Omental fat pad (tissue), 4 donors: ENCODE data around the gene LIMK2. TPM values are rescaled to one million over a fixed set of nuclear protein-coding genes. Genes with fewer than 3 reads are reported as not detected.
"Not testable (repeated sequence)": the region's sequence is repeated elsewhere in the genome, so short reads cannot be mapped to it uniquely, and the experiment has no call there.

Source experiments
- ATAC-seq: fragments of 150-250 bp; one replicate; pipeline ENCODE4 v1.9.1; 2016; ENCODE audit warnings: mild to moderate bottlenecking, moderate library complexity; ENCODE audit not compliant: low FRiP score
- DNase-seq: peaks from one replicate; pipeline ENCODE4 v3.0.0-alpha.2; 2019; ENCODE audit warnings: low spot score
- CTCF ChIP-seq, 3 donors: fragments of 450-650 bp; IDR thresholded peaks; one replicate each; pipeline ENCODE4 v1.5.1; 2016 to 2017; ENCODE audit warnings: antibody characterized with exemption in 3 of 3, mild to moderate bottlenecking in 3 of 3, moderate library complexity in 2 of 3
- total RNA-seq, 4 donors: library from RNA; depleted of rRNA; stranded (reverse); fragments of >200 nt; gene quantifications; one replicate each; pipeline ENCODE4 v1.1.0, GENCODE V29; 2016

The LIMK2 gene
- total RNA-seq, 4 donors from 2014 or later, result 32.0 to 66.2 (median 40.7) TPM

DNA sequence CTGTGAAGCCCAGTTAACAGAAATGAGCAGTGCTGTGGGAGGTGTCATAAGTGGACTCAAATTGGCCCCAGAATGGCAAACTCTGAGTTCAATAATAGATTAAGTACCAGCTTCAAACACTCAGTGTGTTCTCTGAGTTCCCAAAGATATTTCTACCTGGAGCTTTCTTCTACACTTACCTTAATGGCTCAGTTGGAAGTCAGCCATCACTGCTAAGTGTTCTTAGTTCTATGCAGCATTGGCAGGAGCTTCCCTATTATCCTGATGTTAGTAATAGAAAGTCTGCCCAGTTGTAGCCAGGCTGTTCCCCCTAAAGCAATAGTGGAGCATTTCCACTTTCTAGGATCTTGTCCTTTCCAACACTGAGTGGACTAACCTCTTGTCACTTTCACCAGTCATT is 89.9 kb downstream of the LIMK2 start:
- ATAC-seq, result no peak
- DNase-seq, result no peak
- TF ChIP-seq CTCF (IDR thresholded peaks at IDR 0.05), result no peak

- no peak for TF ChIP-seq CTCF (IDR thresholded peaks at IDR 0.05)
- ATAC-seq (no peak), DNase-seq (no peak)
These were observed 90.4 kb downstream of the LIMK2 start for GRCh38 chr22:31302537-31302936.

DNA sequence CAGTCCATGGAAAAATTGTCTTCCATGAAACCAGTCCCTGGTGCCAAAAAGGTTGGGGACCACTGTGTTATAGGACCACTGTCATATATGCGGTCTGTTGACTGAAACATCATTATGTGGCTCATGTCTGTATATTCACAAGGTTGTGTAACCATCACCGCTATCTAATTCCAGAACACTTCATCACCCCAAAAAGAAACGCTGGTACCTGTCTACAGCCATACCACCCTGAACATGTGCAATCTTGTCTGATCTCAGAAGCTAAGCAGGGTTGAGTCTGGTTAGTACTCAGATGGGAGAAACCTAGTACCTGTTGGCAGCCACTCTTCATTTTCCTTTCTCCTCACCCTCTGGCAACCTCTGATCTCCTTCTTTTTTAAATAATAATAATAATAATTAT is 93.1 kb downstream of the LIMK2 start:
- no peak for TF ChIP-seq CTCF (IDR thresholded peaks at IDR 0.05)
- DNase-seq (no peak), ATAC-seq (no peak)

GRCh38 chr22:31308181-31308580 is 96.1 kb downstream of the LIMK2 start:
- ATAC-seq (no peak), DNase-seq (no peak)
- TF ChIP-seq CTCF (IDR thresholded peaks at IDR 0.05), result no peak

DNA sequence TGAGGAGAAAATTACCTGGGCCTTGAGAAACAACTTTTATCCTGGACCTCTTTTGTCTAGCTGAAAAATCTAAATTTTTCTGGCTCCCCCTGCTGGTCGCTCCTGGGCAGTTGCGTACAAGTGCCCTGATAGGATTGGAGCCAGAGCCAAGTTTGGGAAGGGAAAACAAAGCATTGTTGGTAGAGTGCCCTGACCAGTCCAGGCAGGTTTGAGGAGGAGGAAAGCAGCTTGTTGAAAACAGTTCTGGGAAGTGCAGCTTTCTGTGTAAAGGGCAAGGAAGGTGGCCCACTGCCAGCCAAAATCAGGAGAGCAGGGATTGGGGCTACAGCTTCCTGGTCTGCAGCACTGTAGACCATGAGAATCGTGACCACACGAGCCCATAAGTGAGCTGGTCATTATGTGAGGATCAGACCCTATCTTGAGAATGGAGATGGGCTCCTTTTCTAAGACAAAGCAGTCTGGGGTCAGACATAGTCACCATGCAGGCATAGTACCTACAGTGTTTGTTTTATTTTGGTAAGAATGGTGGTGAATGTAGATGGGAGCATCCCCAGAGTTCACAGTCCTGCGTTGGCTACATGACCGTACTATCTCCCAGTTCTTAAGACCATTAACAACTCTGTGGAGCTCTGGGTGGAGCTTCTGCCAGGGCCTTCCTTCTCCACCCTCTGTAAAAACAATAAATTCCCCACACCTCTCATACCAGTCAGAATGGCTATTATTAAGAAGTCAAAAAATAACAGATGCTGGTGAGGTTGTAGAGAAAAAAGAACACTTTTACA is 101.5 kb downstream of the LIMK2 start:
- DNase-seq, result peak; percentile 46
- TF ChIP-seq CTCF (IDR thresholded peaks at IDR 0.05), result peak in 1 of 3 donors; percentile 53
- ATAC-seq, result peak; percentile 94

DNA sequence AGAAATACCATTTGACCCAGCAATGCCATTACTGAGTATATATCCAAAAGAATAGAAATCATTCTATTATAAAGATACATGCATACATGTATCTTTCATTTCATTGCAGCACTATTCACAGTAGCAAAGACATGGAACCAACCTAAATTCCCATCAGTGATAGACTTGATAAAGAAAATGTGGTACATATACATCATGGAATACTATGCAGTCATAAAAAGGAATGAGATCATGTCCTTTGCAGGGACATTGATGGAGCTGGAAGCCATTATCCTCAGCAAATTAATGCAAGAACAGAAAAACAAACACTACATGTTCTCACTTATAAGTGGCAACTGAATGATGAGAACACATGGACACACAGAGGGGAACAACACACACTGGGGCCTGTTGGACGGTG is 102.1 kb downstream of the LIMK2 start:
- ATAC-seq, result not testable (repeated sequence)

GRCh38 chr22:31321421-31321820 is 109.3 kb downstream of the LIMK2 start:
- DNase-seq (no peak), ATAC-seq (no peak)

More for the DNA sequence above, 102.1 kb downstream of the LIMK2 start:
- DNase-seq, result not testable (repeated sequence)

More at GRCh38 chr22:31321421-31321820, 109.3 kb downstream of the LIMK2 start:
- no peak for TF ChIP-seq CTCF (IDR thresholded peaks at IDR 0.05)
